Colonic mucosa (tissue), 4 donors: ENCODE data around the gene API5. TPM values are rescaled to one million over a fixed set of nuclear protein-coding genes. Genes with fewer than 3 reads are reported as not detected.

ENCODE experiments used
- DNase-seq: peaks from one replicate; pipeline ENCODE4 v3.0.0-alpha.2; 2020
- H3K27ac ChIP-seq: fragments of 200-600 bp; one replicate; pipeline ENCODE4 v1.8.0; 2021
- H3K27me3 ChIP-seq: fragments of 200-600 bp; one replicate; pipeline ENCODE4 v1.8.0; 2021
- H3K36me3 ChIP-seq: fragments of 200-600 bp; one replicate; pipeline ENCODE4 v1.8.0; 2021
- H3K4me1 ChIP-seq: fragments of 200-600 bp; one replicate; pipeline ENCODE4 v1.8.0; 2021; ENCODE audit warnings: mild to moderate bottlenecking
- H3K4me3 ChIP-seq: fragments of 200-600 bp; one replicate; pipeline ENCODE4 v1.8.0; 2021
- H3K9ac ChIP-seq, 2 donors: one replicate each; pipeline ENCODE4 v1.7.0; 2013; ENCODE audit warnings: control low read depth in 2 of 2, low read depth in 2 of 2, low read length in 2 of 2
- H3K9me3 ChIP-seq: fragments of 200-600 bp; one replicate; pipeline ENCODE4 v1.8.0; 2021
- CTCF ChIP-seq: fragments of 200-600 bp; IDR thresholded peaks from one replicate; pipeline ENCODE4 v1.8.0; 2022; ENCODE audit warnings: antibody characterized with exemption, mild to moderate bottlenecking
- intact Hi-C: fragments of 100-400 bp; cut with DNase I; formaldehyde crosslinking; loops from one replicate; pipeline ENCODE4 v1.14.1; 2022
- total RNA-seq, 2 donors: library from RNA; stranded (reverse); fragmentation: NEBNext Ultra II Directional in 1 of 2; extraction: Animal tissue kit (Norgen Biotek cat#: 25700) in 1 of 2; gene quantifications; one replicate each; pipeline ENCODE4 v1.2.1, GENCODE V29; 2021
- donor health status: healthy.
- donor health status: DM: no; HTN: no; CAD: no.
- donor health status: DM: no; HTN: no; CAD: no.

Gene API5
- total RNA-seq, 2 donors from 2014 or later: 86.4 to 98.0 TPM

- H3K27ac ChIP-seq: no peak overlapping the region
- no peak overlapping the region for H3K4me3 ChIP-seq
- H3K9me3 ChIP-seq: no peaks in the 10 kb centered on the region
- intact Hi-C loops: no loop called here
- TF ChIP-seq CTCF: no peak
- no peaks in the 10 kb centered on the region for H3K4me1 ChIP-seq
- H3K27me3 ChIP-seq: no peaks in the 10 kb centered on the region
- no peak for DNase-seq
- H3K36me3 ChIP-seq: no peaks in the 10 kb centered on the region
- H3K9ac ChIP-seq: no peak overlapping the region
Measured at GRCh38 chr11:43377389-43377788, 65.6 kb downstream of the API5 start.

GRCh38 chr11:43378897-43379296 is 67.1 kb downstream of the API5 start:
- Histone ChIP-seq H3K4me1 (no peaks in the 10 kb centered on the region), H3K36me3 (no peaks in the 10 kb centered on the region), H3K4me3 (no peak overlapping the region), H3K27ac (no peak overlapping the region), H3K9ac (no peak overlapping the region), H3K9me3 (no peaks in the 10 kb centered on the region), H3K27me3 (no peaks in the 10 kb centered on the region)
- DNase-seq: no peak
- no peak for TF ChIP-seq CTCF
- intact Hi-C loops: no loop called here

GRCh38 chr11:43381802-43382201 is 70.0 kb downstream of the API5 start:
- DNase-seq: no peak
- H3K9me3 ChIP-seq: no peaks in the 10 kb centered on the region
- intact Hi-C loops: no loop called here
- H3K4me1 ChIP-seq: no peaks in the 10 kb centered on the region
- H3K4me3 ChIP-seq: no peak overlapping the region
- TF ChIP-seq CTCF: no peak
- H3K27ac ChIP-seq: no peak overlapping the region
- no peaks in the 10 kb centered on the region for H3K27me3 ChIP-seq
- no peak overlapping the region for H3K9ac ChIP-seq
- H3K36me3 ChIP-seq: no peaks in the 10 kb centered on the region

- no peaks in the 10 kb centered on the region for H3K9me3 ChIP-seq
- H3K27me3 ChIP-seq: no peaks in the 10 kb centered on the region
- TF ChIP-seq CTCF: no peak
- no peak overlapping the region for H3K27ac ChIP-seq
- no peak overlapping the region for H3K9ac ChIP-seq
- H3K4me3 ChIP-seq: no peak overlapping the region
- DNase-seq: no peak
- H3K4me1 ChIP-seq: no peaks in the 10 kb centered on the region
- H3K36me3 ChIP-seq: no peaks in the 10 kb centered on the region
- intact Hi-C loops: no loop called here
Measured at GRCh38 chr11:43382614-43383013, 70.8 kb downstream of the API5 start.

GRCh38 chr11:43384393-43384792 is 72.6 kb downstream of the API5 start:
- Histone ChIP-seq H3K9ac (no peak overlapping the region), H3K27ac (no peak overlapping the region), H3K36me3 (no peaks in the 10 kb centered on the region)

More at GRCh38 chr11:43384393-43384792, 72.6 kb downstream of the API5 start:
- Histone ChIP-seq H3K27me3 (no peaks in the 10 kb centered on the region), H3K4me1 (no peaks in the 10 kb centered on the region), H3K9me3 (no peaks in the 10 kb centered on the region), H3K4me3 (no peak overlapping the region)
- intact Hi-C loops: no loop called here
- no peak for TF ChIP-seq CTCF
- no peak for DNase-seq
